ENCODE measurements around the gene ZNF221.
"Not testable (repeated sequence)": the region's sequence is repeated elsewhere in the genome, so short reads cannot be mapped to it uniquely, and the experiment has no call there.

Gene ZNF221

DNA sequence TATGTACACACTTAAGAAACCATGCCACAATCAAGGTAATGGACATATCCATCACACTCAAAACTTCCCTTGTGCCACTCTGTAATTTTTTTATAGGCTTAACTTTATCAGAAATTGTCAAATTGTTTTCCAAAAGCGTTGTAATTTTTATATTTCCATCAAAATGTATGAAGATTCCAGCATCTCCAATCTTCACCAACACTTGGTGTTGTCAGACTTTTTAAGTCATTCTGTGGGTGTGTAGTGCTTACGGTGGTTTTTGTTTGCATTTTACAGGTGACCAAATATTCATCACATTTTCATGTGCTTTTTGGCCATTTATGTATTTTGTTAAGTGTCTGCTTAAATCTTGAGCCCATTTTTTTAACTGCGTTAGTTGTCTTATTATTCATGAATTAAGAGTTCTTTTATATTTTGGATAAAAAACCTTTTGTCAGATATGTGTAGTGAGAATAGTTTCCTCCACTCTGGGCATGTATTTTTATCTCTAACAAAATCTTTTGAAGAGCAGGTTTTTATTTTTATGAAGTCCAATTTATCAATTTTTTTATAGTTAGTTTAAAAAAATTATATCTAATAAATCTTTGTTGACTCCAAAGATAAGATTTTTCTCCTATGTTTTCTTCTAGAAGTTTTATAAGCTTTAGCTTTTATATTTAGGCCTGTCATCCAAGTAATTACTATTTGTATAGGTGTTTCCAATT is 11.3 kb upstream of the ZNF221 start:
- no peaks in the 10 kb centered on the region for H3K4me1 Mint-ChIP-seq
- H3K4me3 Mint-ChIP-seq, result no peak overlapping the region
- no peak overlapping the region for H3K27ac Mint-ChIP-seq
- peaks cover 14% of the 10 kb centered on the region for H3K27me3 Mint-ChIP-seq
- no peak for ATAC-seq
- H3K9me3 Mint-ChIP-seq, result peaks cover 11% of the 10 kb centered on the region
- no peaks in the 10 kb centered on the region for H3K36me3 Mint-ChIP-seq

DNA sequence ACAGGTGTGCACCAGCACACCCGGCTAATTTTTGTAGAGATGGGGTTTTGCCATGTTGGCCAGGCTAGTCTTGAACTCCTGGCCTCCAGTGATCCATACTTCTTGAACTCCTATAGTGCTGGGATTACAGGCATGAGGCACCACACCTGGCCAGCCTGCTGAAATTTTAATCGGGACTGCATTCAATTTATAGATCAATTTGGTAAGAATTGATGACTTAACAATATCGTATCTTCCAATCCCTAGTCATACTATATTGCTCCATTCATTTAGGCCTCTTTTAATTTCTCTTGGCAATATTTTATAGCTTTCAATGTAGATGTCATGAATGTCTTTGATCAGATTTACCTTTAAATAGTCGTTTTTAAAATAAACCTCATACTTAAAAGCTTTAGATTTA is 10.3 kb upstream of the ZNF221 start:
- Mint-ChIP-seq H3K27ac (no peak overlapping the region), H3K9me3 (peaks cover 11% of the 10 kb centered on the region)

DNA sequence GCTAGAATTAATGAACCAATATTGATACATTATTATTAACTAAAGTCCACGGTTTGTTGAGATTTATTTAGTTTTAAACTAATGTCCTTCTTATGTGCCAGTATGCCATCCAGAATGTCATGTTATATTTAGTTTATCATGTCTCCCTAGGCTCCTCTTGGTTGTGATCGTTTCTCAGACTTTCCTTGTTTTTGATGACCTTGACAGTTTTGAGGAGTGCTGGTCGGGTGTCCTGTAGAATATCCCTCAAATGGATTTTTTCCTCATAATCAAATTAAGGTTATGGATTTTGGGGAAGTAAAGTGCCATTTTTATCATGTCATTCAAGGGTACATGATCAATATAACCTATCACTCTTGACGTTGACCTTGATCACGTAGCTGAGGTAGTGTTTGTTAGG is 9.8 kb upstream of the ZNF221 start:
- no peak overlapping the region for H3K4me3 Mint-ChIP-seq
- ATAC-seq, result no peak
- H3K9me3 Mint-ChIP-seq, result peaks cover 15% of the 10 kb centered on the region
- peaks cover 21% of the 10 kb centered on the region for H3K27me3 Mint-ChIP-seq
- H3K4me1 Mint-ChIP-seq, result no peaks in the 10 kb centered on the region
- no peak overlapping the region for H3K27ac Mint-ChIP-seq
- no peaks in the 10 kb centered on the region for H3K36me3 Mint-ChIP-seq

More for the DNA sequence above, 10.3 kb upstream of the ZNF221 start:
- Mint-ChIP-seq H3K27me3 (peaks cover 17% of the 10 kb centered on the region), H3K36me3 (no peaks in the 10 kb centered on the region), H3K4me3 (no peak overlapping the region), H3K4me1 (no peaks in the 10 kb centered on the region)
- ATAC-seq, result no peak

DNA sequence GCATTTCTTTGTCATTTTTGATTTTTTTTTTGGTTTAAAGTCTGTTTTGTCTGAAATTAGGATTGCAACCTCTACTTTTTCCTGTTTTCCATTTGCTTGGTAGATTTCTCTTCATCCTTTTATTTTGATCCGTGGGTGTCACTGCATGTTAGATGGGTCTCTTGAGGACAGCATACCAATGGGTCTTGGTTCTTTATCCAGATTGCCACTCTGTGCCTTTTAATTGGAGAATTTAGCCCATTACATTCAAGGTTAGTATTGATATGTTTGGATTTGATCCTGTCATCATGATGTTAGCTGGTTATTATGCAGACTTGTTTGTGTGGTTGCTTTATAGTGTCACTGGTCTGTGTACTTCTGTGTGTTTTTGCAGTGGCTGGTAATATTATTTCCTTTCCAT is 3.6 kb upstream of the ZNF221 start:
- not testable (repeated sequence) for ATAC-seq, H3K27ac Mint-ChIP-seq, H3K4me3 Mint-ChIP-seq
- H3K9me3 Mint-ChIP-seq, result peaks cover 32% of the 10 kb centered on the region
- H3K4me1 Mint-ChIP-seq, result peaks cover 11% of the 10 kb centered on the region
- H3K36me3 Mint-ChIP-seq, result peaks cover 31% of the 10 kb centered on the region
- peaks cover 49% of the 10 kb centered on the region for H3K27me3 Mint-ChIP-seq

DNA sequence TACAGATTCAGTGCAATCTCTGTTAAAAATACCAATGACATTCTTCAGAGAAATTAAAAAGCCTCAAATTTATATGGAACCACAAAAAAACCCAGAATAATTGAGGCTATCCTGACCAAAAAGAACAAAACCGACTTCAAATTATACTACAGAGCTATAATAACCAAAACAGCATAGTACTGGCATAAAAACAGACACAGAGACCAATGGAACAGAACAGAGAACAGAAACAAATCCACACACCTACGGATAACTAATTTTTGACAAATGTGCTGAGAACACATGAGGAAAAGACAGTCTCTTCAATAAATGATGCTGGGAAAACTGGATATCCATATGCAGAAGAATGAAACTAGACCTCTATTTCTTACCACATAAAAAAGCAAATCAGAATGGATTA is 1.2 kb upstream of the ZNF221 start:
- ATAC-seq, H3K4me3 Mint-ChIP-seq, H3K27ac Mint-ChIP-seq: not testable (repeated sequence)
- Mint-ChIP-seq H3K4me1 (peaks cover 11% of the 10 kb centered on the region), H3K36me3 (peaks cover 38% of the 10 kb centered on the region), H3K9me3 (peaks cover 36% of the 10 kb centered on the region), H3K27me3 (peaks cover 35% of the 10 kb centered on the region)

DNA sequence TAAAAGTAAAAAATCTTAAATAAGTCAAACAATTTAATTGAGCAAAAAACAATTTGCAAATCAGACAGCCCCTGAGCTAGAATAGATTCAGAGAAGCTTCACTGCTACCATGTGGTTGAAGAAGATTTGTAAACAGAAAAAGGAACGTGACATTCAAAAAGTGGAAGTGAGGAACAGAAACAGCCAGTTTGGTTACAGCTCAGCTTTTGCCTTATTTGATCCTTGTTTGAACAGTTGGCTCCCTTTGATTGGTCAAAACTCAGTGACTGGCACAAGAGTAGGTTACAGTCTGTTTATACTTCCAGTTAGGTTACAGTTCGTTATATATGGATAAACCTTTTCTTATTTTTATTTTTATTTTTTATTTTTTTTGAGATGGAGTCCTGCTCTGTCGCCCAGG is 5.8 kb downstream of the ZNF221 start:
- peak; percentile 68 for ATAC-seq
- H3K4me3 Mint-ChIP-seq, result no peak overlapping the region
- H3K36me3 Mint-ChIP-seq, result peaks cover 34% of the 10 kb centered on the region
- H3K27ac Mint-ChIP-seq, result no peak overlapping the region
- peaks cover 16% of the 10 kb centered on the region for H3K9me3 Mint-ChIP-seq
- H3K4me1 Mint-ChIP-seq, result no peaks in the 10 kb centered on the region
- no peaks in the 10 kb centered on the region for H3K27me3 Mint-ChIP-seq

DNA sequence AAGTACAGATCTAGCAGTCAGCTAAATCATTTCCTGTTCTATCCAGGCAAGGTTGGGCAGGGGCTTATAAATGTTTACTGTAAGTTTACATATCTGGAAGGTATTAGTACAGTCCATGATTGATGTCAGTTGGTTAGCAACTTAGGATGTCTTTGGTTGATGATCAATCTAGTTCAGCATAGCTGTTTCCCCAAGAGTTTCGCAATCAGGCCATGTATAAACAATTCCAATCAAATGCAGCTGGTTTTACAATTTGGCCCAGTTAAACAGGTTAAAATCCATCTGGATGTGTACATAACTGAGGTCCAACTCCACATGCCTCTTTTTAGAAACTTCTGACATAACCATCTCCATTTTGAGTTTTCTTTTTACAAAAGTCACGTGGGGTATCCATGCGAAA is 6.9 kb downstream of the ZNF221 start:
- no peak for ATAC-seq
- Mint-ChIP-seq H3K4me3 (no peak overlapping the region), H3K4me1 (no peaks in the 10 kb centered on the region), H3K36me3 (peaks cover 40% of the 10 kb centered on the region), H3K9me3 (peaks cover 19% of the 10 kb centered on the region), H3K27ac (no peak overlapping the region), H3K27me3 (no peaks in the 10 kb centered on the region)

DNA sequence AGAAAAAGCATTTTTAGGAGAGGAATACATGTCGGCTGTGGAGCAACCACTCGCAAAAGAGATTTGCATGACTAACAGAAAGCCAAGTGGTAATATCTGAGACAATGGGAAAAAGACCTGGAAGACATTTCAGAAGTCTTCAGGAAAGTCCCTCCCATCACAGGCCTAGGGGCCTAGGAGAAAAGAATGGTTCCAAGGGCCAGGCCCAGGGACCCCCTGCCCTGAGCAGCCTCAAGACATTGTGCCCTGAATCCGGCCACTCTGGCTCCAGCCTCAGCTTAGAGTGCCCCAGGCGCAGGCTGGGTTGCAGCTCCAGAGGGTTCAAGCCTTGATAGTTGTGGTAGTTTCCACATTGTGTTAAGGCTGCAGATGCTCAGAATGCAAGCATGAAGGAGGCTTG is 9.4 kb downstream of the ZNF221 start:
- Mint-ChIP-seq H3K27ac (no peak overlapping the region), H3K4me1 (no peaks in the 10 kb centered on the region), H3K4me3 (no peak overlapping the region), H3K27me3 (no peaks in the 10 kb centered on the region), H3K36me3 (peaks cover 48% of the 10 kb centered on the region), H3K9me3 (peaks cover 17% of the 10 kb centered on the region)
- ATAC-seq, result no peak

DNA sequence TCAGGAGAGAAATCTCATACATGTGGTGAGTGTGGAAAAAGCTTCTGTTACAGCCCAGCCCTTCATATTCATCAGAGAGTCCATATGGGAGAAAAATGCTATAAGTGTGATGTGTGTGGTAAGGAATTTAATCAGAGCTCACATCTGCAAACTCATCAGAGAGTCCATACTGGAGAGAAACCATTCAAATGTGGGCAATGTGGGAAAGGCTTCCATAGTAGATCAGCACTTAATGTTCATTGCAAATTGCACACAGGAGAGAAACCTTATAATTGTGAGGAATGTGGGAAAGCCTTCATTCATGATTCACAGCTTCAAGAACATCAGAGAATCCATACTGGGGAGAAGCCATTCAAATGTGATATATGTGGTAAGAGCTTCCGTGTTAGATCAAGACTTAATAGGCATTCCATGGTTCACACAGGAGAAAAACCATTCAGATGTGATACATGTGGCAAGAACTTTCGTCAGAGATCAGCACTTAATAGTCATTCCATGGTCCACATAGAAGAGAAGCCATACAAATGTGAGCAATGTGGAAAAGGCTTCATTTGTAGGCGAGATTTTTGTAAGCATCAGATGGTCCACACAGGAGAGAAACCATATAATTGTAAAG is 15.2 kb downstream of the ZNF221 start:
- H3K9me3 Mint-ChIP-seq, result peaks cover 35% of the 10 kb centered on the region
- ATAC-seq, result no peak
- no peak overlapping the region for H3K27ac Mint-ChIP-seq
- peaks cover 63% of the 10 kb centered on the region for H3K36me3 Mint-ChIP-seq
- no peaks in the 10 kb centered on the region for H3K27me3 Mint-ChIP-seq
- no peaks in the 10 kb centered on the region for H3K4me1 Mint-ChIP-seq
- no peak overlapping the region for H3K4me3 Mint-ChIP-seq

DNA sequence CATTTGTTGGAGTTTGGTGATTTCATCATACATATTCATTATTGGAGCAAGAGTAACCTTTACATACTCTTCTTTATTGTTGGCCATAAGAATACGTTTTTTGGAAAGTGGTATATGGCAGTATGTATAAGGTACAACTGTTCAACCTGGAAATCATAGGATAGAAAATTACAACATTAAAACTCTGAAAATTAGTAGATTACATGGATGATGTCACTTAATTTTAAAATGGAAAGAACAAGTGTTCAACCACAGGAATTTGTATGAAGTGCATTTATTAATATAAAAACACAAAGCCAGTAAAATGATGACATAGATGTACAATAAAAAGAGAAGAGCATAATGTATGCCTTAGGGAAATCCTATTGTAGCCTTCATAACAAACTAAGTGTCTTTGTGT is 25.7 kb downstream of the ZNF221 start:
- no peak for ATAC-seq
- no peak overlapping the region for H3K4me3 Mint-ChIP-seq
- H3K36me3 Mint-ChIP-seq, result no peaks in the 10 kb centered on the region
- no peaks in the 10 kb centered on the region for H3K4me1 Mint-ChIP-seq
- no peak overlapping the region for H3K27ac Mint-ChIP-seq
- H3K27me3 Mint-ChIP-seq, result no peaks in the 10 kb centered on the region
- peaks cover 23% of the 10 kb centered on the region for H3K9me3 Mint-ChIP-seq

DNA sequence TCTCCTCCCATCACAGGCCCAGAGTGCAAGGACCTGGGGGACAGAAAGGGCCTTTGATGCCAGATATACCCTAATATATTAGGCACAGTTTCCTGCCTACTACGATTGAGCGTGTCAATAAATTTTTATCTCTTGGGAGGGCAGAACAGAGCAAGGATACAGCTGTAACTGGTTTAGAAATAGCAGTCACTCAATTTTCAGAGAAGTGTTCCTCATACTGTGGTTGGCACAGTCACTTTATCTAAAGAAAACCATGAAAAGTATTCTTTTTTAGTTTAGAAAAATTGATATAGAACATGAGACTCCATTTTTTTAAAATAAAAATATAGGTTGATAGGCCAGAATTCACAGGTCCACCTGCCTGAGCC is 32.5 kb downstream of the ZNF221 start:
- H3K4me1 Mint-ChIP-seq, result no peaks in the 10 kb centered on the region
- H3K36me3 Mint-ChIP-seq, result peaks cover 20% of the 10 kb centered on the region
- H3K4me3 Mint-ChIP-seq, result peak overlapping the region; percentile 72
- no peaks in the 10 kb centered on the region for H3K27me3 Mint-ChIP-seq
- peaks cover under 1% of the 10 kb centered on the region for H3K9me3 Mint-ChIP-seq
- peak; percentile 31 for ATAC-seq
- H3K27ac Mint-ChIP-seq, result peak overlapping the region; percentile 84

DNA sequence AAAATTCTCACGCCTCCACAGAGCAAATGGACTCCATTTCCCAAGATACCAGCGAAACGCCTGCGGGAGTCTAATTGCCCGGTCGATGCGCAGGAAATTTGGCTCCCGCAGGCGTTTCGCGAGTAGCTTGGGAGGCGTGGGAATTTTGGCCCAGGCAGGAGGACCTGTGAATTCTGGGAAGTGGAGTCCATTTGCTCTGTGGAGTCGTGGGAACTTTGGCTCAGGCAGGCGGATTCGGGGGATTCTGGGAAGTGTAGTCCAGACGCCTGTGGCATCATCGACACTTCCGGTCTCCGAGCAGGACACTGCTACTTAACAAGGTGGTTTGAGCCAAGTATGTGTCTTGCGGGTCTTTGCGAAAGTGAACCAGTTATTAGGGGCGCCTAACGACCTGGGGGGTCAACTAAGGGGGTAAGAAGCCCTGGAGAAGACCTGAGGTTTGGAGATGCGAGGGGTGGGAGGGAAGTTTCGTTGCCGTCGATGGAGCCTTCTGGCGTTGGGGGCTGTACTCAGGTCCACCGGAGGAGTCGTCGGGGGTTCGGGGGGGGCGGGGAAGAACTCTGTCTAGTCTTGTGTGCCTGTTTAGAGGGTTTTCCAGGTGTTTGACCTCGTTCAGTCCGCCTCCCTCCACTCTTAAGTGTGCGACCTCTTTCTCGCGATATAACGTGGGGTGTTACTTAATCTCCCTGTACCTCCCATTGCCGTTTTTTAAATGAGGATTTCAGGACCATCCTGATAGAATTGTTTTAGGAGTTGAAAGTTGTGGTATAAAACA is 33.1 kb downstream of the ZNF221 start, which contains the start of gene ZNF155:
Gene ZNF155 (plus strand): TSS at position 277 of the 775 bp plus-strand sequence. CDS start 4,356 bp downstream, outside the sequence.
- Mint-ChIP-seq H3K9me3 (peaks cover 3% of the 10 kb centered on the region), H3K27me3 (no peaks in the 10 kb centered on the region), H3K36me3 (peaks cover 26% of the 10 kb centered on the region), H3K27ac (peak within 1 kb of the TSS; percentile 84), H3K4me1 (no peaks in the 10 kb centered on the region), H3K4me3 (peak within 1 kb of the TSS; percentile 91)
- ATAC-seq, result peak; percentile 96

DNA sequence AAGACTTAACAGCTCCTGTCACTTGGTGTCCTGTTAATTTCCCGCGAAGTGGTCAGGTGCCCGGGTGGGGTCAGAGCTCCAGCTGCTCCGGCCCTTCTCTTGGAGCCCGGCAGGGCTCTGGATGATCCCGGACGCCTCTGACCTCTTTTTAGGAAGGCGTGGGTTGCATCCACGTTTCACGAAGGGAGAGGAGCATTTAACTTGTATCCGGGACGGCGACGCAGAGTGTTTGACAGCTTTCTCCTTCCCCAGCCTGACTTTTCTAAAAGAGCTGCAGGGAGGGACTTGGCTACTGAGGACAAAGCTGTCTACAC is 33.6 kb downstream of the ZNF221 start:
- H3K27me3 Mint-ChIP-seq, result no peaks in the 10 kb centered on the region
- peak overlapping the region; percentile 91 for H3K4me3 Mint-ChIP-seq
- peak; percentile 12 for ATAC-seq
- peaks cover 31% of the 10 kb centered on the region for H3K36me3 Mint-ChIP-seq
- no peaks in the 10 kb centered on the region for H3K4me1 Mint-ChIP-seq
- H3K9me3 Mint-ChIP-seq, result peaks cover 4% of the 10 kb centered on the region
- peak overlapping the region; percentile 84 for H3K27ac Mint-ChIP-seq

DNA sequence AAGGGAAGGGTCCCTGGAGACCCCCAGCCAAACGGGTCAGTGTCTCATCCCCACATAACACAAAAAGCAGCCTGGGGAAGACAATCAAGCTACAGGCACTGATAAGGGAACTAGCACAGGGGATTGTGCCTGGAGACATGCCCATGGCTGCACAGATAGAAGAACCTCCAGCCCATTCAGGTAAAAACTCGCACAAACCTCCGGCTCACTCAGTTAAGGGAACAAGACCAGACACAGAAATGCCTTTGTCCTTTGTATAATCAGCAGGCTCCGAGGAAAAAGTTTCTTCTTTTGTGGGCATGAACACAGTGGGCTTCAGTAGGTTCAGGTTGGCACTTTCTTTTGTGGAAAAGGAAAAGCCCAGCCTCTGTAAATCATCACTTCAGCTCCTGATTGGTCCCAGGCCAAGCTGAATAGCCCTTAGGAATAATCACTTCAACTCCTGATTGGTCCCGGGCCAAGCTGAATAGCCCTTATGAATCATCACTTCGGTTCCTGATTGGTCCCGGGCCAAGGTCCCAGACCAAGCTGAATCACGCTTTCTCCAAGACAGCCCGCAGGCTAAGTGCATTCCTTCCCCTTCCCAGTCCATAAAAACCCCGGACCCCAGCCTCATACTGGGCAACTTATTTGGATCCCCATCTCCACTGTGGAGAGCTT is 46.7 kb downstream of the ZNF221 start:
- no peak for ATAC-seq
- peaks cover 18% of the 10 kb centered on the region for H3K9me3 Mint-ChIP-seq
- no peak overlapping the region for H3K27ac Mint-ChIP-seq
- no peaks in the 10 kb centered on the region for H3K27me3 Mint-ChIP-seq
- peaks cover 58% of the 10 kb centered on the region for H3K36me3 Mint-ChIP-seq
- H3K4me1 Mint-ChIP-seq, result peaks cover 9% of the 10 kb centered on the region
- no peak overlapping the region for H3K4me3 Mint-ChIP-seq

DNA sequence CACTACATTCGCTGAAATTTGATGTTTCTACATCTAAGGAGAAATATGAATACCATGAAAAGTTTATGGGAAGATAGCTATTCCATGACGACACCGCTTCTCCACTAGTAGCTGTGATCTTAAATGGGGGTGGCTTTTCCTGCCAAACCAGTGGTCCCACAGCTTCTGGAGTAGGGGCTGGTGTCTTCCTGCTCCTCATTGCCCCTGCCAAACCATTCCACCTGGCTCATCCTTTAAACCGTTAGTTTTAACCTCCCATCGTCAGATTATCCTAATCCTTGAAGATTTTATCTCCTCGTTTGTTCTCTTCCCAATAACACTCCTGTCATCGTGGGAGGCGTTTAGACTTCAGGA is 51.2 kb downstream of the ZNF221 start:
- peak overlapping the region; percentile 98 for H3K4me3 Mint-ChIP-seq
- H3K27ac Mint-ChIP-seq, result peak overlapping the region; percentile 93
- H3K36me3 Mint-ChIP-seq, result peaks cover 39% of the 10 kb centered on the region
- peaks cover 16% of the 10 kb centered on the region for H3K4me1 Mint-ChIP-seq
- H3K9me3 Mint-ChIP-seq, result peaks cover 18% of the 10 kb centered on the region
- no peaks in the 10 kb centered on the region for H3K27me3 Mint-ChIP-seq
- no peak for ATAC-seq
